ENCODE data around the gene PPFIA2.

DNA sequence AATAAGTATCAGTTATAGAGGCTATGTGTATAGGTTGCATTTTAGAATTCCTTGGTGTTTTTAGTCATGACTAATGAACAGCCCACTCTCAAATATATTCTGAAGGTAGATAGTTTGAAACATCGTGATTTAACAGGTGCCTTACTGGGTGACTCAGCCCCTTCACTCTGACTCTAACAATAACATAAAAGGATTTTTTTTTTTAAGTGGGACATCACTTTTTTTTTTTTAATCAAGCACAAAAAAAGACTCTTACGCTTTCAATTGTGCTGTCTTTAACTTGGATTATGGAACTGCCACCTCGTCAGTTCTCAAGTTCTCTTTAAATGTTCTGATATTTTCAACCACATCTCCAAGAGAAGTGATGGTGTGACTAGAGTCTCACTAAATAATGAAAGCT lies 46.6 kb downstream of the PPFIA2 start:
- TF ChIP-seq, protein P1, sequence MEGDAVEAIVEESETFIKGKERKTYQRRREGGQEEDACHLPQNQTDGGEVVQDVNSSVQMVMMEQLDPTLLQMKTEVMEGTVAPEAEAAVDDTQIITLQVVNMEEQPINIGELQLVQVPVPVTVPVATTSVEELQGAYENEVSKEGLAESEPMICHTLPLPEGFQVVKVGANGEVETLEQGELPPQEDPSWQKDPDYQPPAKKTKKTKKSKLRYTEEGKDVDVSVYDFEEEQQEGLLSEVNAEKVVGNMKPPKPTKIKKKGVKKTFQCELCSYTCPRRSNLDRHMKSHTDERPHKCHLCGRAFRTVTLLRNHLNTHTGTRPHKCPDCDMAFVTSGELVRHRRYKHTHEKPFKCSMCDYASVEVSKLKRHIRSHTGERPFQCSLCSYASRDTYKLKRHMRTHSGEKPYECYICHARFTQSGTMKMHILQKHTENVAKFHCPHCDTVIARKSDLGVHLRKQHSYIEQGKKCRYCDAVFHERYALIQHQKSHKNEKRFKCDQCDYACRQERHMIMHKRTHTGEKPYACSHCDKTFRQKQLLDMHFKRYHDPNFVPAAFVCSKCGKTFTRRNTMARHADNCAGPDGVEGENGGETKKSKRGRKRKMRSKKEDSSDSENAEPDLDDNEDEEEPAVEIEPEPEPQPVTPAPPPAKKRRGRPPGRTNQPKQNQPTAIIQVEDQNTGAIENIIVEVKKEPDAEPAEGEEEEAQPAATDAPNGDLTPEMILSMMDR (IDR thresholded peaks at IDR 0.05): no peak
- TF ChIP-seq POLR2A (IDR thresholded peaks at IDR 0.05): no peak
